HCEC 1CT (cell line): ENCODE data around the gene IKZF2.

Experiments used
- DNase-seq: peaks from one replicate; pipeline ENCODE4 v3.0.0-alpha.2; 2017

The IKZF2 gene

DNA sequence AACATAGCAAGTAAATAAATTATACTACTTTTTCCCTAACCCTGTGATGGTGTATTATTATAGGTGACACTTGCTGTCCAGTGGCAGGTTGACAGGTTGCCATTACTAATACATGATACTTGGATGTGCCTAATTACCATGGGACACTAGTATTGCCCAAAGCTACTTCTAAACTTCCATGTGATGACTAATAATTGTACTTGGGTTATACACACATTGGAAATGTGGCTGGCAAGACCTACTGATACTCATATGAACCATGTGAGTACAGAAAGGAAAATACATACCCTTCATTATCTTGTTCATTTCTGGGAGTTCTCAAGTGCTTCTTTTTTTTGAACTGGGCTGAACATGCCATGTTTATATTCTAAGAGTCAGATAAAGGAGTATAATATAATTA, 156.4 kb downstream of the IKZF2 start:
- peak; percentile 41 for DNase-seq

DNA sequence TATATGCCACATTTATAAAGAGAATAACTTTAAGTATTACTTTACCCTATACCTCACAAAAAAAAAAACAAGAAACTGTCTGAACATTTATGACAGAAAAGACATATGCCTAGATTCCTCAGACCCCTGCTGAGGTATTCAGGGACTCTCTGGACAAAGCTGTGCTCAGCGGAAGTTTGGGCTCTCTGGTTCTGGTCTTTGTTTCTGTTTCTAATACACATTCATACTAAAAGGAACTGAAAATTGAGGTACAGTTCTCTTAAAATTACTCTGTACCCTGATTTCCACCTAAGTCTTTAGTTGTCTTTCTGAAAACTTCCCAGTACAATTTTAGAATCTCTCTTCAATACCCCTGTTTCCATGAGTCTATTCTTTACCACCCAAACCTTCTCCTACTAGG, 160.3 kb downstream of the IKZF2 start:
- no peak for DNase-seq

DNA sequence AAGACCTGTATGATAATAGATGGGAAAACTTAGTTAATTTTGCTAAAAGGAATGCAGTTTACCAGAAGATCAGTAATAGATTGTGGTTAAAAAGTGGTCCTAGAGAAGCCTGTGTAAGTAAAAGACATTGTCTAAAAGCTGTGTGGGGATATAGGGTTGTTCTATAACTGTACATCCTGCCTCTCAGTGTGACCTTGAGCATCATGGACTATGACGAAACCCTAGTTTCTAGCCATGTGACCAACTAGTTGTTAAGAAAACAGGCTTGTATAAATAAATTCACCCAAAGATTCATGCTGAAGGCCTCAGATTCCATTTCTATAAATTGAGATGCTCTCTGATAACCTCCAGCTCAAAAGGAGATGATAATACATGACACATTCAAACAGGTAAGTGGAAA, 160.7 kb downstream of the IKZF2 start:
- peak; percentile 18 for DNase-seq

DNA sequence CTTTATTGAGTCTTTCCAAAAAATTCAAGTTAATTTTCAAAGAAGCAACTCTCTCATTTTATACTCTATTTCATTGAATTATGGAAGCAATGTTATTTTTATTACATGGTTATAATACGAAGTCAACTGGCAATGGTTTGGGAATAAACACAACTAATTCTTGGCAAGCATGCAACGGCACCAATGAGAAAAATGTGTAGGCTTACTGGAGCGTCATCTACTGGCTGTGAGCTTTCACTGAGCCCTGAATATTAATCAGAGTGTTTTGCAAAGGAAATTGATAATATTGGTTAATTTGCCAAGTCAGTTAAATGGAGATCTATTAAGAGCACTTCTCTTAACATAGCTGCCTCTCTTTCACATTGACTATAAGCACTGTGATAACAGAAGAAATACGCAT, 163.9 kb downstream of the IKZF2 start:
- DNase-seq, result no peak

DNA sequence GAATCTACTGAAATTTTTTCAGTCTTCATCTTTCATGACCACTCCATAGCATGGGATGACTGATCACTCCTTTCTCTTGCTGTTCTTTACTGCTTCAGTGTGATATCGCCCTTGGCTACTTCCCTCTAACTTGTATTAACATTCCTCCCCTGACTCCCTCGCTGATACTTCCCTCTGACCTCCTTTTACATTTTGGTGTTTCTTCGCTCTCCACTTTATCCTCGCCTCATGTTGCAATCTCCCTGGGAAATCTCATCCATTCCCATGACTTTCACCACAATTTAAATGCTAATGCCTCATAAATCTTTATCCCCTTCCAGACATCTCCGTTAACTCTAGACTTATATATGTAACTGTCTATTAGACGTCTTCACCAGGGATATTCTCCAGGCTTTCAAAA, 167.3 kb downstream of the IKZF2 start:
- no peak for DNase-seq

DNA sequence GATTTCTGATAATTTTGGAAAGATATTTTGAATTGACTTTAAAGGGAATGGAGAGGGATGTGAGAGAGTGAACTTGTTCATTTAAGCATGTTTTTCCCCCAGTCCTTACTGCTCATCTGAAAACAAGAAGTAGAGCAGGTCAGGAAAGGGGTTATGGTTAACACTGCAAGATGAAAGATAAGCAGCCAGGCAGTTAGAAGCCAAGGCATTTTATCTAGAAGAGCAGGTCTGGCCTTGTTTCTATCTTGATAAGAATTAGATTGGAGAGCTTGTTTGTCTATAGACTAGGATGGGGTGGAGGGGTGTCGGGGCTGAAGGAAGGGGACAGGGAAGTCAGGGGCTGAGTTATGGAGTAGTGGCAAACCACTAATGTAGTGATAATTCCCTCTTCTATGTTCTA, 171.6 kb downstream of the IKZF2 start:
- no peak for DNase-seq

DNA sequence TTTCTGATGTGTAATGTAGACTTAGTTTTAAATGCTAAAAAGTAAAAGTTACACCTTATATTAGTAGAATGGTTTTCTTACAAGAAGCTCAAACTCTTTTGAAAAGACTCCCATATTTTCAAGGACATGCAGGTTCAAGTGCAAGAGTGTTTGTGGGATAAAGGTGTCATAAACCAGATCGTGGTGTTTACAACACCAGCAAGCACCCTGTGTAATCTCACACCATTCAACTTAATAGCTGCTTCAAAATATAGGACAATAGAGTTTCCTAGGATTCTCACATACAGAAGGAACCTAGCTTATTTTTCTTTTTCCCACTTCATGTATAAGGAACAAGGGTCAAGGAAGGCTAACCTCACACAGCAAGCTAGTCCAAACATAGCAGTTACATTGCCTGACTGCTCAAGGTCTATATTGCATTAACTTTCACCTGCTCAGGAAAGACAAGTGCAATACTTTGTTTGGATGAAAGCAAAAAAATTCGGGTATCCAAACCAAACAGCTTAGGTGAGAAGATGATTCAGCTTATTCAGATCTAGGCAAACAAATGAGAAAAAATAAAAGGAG, 172.3 kb downstream of the IKZF2 start:
- no peak for DNase-seq

DNA sequence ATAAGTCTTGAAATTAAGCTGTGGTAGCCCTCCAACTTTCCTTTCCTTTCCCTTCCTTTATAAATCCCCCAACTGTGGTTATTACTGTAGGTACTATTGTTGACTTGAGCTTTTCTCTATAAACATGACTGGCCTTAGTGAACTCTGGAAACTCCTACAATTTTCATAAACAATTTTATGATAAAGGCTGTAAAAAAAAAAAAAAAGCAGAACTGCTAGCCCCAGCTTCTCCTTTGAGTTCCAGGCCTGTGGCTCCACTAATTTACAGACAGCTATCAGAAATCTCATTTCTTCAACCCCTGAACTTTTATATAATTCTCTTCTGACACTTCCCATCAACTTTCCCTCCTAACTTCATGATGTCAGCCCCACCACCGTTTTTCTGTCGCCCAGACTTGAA, 174.3 kb downstream of the IKZF2 start:
- no peak for DNase-seq

DNA sequence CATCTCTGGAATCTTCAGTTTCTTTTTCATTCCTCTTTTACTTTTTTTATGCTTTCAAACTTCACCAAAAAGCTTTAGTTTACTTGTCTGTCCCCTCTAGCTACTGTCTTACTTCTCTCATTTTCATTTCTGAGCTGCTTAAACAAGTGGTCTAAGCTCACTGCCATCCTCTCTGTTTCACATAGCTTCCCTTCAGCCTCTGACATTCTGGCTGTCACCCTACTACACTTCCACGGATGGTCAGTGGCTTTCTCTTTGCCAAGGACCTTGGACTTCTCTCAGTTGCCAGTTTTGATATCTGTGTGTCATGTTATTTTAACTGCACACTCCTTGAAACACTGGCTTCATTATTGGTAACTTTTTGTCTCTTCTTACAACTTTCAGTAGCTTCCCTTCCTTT, 176.1 kb downstream of the IKZF2 start:
- no peak for DNase-seq

DNA sequence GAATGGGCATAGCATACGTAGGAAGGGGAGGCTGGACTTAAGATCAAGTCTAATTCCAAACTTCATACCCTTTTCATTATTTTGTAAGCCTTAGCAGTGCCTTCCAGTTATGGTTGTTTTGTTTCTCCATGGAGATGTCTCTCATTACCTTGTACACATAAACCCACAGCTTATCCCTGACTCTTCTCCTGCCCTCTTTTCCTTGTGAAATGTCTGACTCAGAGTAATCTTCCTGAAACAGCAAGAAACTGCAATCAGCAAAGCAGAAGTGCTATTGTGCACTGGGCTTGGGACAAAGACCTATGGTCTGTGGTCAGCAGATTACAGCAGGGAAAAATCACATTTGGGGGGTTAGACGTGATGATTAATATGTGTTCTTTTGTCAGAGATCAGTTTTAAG, 176.7 kb downstream of the IKZF2 start:
- DNase-seq, result peak; percentile 47

DNA sequence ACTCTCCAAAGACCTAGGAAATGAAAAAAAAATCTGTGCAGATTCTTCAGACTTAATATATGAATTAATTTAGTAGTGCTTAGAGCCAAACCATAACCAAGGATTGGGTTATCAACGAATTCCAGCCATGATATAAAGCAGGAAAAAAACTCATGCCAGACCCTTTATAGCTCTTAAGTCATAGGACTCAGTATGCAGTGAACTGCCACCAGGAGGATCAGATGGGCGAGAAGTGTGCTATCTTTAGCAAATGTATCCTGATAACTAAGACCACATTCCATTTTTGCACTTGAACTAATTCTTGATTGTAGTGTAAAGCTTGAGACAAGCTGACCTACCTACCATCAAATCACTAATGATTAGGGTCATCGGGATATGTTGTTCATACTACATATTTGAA, 178.1 kb downstream of the IKZF2 start:
- DNase-seq, result no peak

DNA sequence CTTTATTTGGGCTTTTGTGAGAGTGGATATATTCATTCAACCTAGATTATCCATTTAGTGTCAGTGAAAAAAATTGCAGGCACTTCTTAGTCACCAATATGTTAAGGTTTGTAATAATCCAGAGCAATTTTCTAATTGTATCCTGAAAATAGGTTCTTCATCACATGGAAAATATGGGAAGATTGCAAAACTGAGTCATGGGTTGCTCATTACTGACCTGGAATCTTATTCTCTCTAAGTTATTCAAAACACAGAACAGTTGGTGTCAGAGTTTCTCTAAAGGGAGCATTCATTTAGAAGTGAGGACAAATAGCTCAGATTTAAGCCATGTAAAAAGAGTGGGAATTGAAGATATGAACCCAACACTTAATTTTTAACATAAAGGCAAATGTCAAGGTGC, 181.3 kb downstream of the IKZF2 start:
- DNase-seq, result peak; percentile 66

DNA sequence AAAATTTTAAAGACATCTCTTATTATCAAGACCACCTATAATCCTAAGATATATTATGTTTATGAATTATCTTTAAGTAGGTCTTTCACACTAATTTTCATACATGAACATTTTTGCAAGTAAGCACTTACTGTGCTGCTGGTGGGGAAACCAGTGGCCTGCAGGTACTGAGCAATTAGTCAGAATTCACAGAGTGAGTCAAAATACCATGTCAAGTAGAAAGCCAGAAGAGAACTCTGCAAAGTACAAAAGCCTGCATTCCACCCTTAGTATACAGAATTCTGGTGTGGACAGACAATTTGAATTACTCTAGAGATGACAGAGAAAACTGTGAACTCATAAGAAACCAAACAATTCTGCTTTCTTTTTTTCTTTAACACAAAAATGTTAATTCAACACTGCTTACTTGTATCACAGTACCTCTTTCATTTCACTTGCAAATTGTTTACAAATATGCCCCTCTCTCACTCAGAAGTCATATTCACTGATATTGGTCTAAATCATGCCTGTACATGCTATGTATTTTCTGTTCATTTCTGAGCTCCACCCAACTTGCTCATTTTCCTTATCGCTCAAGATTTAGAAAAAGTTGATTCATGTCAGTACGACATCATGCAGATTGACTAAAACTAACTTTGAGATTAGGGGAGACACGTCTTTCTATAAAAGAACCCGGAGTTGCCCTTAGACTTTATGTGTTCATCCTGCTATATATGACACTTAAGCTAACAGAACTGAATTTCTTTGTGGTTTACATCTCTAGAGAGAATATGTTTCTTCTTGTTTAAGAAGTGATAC, 182.9 kb downstream of the IKZF2 start:
- peak; percentile 34 for DNase-seq

DNA sequence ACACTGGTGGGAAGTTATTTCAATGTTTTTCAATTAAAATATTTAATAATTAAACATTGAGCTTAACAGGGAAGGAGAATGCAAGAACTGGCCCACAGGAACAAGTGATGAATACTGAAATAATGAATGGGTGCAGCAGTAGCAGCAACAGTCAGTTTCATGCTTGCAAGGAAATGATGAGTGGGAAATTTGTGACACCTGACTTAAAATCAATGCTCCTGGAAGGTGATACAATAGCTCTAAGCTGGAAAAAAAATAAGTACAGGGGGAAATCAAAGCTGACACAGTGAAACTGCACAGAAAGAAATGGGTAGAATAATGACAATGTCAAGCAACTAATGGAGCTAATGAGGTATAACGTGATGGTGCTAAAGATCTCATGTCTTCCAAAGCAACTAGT, 184.5 kb downstream of the IKZF2 start:
- DNase-seq, result no peak

DNA sequence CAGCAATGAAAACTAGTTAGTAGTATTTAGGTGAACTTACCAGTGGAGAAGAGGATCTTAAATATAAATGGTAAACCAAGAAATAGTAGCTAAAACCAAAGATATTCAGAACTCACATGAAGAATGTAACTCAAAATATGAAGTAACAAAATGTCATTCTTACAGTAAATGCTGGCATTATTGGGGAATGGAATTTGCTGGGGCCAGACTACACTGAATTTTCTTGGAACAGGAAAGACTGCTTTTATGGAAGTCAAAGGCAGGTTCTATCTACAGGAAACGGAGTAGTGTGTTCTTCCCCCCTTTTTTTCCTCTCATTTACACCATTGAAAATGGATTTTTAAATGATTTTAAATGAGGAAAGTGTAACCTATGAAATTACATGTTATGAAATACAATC, 188.7 kb downstream of the IKZF2 start:
- DNase-seq, result no peak

DNA sequence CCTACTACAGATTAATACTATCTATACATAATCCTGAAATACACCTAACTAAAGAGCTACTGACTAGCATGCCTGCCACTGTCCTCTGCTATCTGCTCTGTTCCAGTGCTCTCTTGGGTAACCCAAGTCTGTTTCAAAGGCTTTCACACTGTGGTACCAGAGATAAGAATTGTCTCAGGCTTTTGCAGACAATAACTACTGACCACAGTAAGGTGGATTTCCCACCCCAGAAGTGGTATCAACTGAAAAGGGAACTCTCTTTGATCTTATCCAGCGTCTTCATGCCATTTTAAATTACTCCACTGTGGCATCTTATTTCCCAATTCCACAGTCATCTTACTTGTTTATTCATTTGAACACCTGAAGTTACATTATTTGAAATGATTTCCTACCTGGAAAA, 190.2 kb downstream of the IKZF2 start:
- no peak for DNase-seq

DNA sequence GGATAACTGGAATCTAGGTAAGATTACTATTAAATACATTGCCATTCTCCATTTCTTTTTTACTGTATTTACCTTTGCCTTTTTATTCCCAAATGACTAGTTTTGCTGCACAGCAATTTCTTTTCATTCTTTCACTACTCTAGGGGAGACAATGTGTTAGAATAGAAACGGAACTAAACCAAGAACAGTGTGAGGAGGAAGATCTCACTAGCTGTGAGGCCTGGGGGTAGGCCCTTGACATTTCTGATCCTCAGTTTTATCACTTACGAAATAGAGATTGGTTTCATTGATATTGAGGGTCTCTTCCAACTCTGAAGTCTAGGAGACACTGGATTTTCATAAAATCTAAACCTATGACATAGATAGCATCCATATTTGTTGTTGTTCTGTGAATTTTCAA, 191.1 kb downstream of the IKZF2 start:
- no peak for DNase-seq

DNA sequence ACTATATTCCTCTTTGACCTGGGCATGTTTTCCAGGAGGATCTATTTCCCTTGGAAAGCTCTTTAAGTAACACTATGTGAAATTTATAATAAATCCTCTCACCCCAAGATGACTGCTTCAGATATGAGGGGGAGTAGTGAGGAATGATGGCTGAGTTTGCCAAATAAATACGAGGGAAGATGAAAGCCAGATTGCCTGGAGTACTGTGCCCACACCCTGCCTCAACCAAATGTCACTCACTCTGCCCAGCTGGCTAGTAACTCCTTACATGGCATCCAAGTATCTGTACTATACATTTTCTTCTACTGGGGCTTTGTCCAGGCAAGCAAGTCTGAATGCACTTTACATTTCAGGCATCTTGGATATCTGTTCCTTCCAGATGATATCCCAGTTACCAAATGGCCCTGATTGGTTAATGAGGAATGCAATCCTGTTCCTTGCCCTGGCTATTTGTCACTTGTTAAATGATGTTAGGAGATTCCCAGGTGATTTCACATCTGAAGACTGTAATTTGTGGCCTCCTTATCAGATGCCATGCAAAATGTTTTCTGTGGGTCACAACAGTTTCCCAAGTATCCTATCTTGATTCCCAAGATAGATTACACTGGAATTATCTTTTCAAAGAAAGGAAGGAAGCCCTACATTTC, 191.8 kb downstream of the IKZF2 start:
- no peak for DNase-seq

DNA sequence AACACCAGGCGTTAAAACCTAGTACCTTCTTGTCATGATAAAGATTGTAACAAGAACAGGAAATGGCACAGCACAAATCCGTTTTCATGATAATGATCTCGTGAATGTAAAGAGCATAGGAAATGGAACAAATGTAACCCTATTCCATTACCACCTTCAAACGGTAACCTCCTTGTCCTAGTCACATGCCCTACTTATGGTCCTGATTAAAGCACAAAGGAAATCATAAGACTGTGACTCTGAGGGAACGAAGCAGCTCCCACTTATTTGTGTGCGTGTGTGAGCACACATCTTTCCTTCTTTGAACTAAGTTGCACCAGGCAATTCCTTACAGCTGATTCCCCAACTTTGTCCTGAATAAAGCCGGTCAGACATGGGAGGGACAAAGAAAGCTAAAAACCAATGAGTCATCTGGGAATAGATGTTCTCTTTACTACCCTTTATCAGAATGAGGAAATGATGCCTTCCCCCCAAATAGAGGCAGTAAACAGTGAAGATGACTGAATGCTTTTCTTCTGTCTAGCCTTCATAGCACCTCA, 192.6 kb downstream of the IKZF2 start:
- no peak for DNase-seq

DNA sequence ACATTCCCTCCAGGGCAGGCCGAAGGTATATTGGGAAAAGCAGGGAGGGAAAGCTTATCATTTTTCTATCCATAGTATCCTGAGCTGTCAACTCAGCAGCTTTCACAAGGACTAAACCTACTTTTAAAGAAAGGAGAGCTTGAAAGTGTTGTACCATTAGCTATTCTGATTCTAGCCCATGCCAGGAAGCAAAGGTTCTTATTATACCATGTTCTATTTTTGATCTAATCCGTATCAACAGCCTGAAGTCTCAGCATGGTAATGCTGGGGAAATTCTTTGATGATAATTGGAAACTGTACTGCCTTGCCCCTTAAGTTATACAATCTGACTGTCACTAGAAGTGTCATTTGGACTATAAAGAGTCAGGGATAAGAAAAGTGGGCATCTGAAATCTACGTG, 193.3 kb downstream of the IKZF2 start:
- no peak for DNase-seq

DNA sequence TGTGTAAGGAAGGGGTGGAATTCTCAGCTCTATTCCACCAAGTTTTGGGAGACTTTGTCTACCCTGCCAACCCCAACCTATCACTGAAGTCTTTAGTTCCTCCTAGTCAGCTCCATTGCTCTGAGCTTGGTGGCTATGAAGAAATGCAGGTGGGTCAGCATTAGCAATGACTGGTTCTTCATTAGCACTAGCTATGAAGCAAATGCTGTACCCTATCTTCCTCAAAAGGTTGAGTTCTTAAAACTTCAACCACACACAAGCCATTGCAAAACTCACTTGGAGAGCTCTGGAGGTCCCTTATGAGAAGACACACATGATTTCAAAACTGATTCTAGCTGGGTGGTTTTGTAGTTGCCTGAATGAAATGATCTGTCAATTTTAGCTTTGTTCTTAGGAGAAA, 193.8 kb downstream of the IKZF2 start:
- no peak for DNase-seq

DNA sequence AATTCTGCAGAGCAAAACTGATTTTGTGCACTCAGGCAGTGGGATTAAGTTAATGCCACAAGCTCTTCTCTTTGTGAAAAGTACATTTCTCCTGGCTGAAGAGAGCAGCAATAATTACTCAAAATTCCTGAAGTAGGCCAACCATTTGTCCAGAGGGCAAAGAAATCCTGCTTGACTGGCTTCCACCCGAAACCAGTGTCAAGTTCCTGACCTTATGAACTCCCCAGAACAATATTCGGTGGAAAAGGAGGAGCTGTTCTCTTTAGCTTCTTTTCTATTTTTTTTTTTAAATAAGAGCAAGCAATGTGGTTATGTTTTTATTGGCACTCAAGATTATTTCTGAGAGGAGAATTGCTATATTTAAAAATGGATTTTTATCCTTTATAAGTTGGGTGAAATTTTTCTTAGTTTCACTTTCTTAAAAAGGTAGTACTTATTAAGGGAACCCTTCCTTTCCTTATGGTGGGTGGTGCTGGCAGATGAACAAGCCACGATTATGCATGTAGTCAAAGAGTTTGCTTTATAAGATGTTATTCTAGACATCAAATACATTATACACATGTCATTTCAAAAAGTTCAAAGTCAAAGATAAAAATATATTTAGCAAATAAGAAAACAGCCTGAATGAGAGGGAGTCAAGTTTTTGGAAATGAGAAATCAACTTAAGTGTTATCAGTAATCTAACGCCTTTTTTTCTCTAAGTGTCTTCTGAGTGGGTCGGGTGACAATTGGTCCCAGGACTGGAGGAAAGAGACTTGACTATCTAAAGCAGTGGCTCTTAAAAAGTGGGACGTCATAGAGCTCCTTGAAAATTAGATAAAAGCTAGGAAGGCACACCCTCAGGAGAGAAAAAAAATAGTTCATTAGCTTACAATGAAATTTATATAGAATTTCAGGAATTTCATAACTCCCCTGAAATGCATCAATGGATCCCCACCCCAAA, 194.5 kb downstream of the IKZF2 start:
- no peak for DNase-seq
